Glomerular visceral epithelial cell (primary cell): Measurements from ENCODE around the gene TIMM44.
A peak's percentile ranks its signal among the peaks of the same experiment; 100 is the strongest.

Experiments
- DNase-seq: peaks from one replicate; pipeline ENCODE4 v3.0.0-alpha.2; 2016; ENCODE audit errors: extremely low spot score

TIMM44 gene

GRCh38 chr19:7914598-7915045 lies 28.8 kb downstream of the TIMM44 start, which contains the start of gene TGFBR3L:
TSS of gene TGFBR3L (plus strand) at chr19:7914830.
- DNase-seq = no peak

DNA sequence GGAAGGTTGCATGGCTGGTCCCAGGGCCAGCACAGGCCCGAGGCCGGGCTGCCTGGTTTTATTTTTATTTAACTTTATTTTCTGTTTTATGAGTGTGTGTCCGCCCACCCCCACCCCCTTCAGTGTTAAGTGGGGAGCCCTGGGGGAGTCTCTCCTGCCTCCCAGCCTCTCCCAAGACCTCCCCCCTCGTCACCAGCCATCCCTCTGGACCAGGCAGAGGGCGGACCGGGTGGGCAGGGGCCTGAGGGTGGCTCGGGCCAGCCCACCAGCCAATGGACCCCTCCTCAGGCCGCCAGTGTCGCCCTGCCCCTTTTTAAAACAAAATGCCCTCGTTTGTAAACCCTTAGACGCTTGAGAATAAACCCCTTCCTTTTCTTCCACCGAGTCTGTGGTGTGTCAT lies 29.4 kb downstream of the TIMM44 start:
- DNase-seq = no peak

DNA sequence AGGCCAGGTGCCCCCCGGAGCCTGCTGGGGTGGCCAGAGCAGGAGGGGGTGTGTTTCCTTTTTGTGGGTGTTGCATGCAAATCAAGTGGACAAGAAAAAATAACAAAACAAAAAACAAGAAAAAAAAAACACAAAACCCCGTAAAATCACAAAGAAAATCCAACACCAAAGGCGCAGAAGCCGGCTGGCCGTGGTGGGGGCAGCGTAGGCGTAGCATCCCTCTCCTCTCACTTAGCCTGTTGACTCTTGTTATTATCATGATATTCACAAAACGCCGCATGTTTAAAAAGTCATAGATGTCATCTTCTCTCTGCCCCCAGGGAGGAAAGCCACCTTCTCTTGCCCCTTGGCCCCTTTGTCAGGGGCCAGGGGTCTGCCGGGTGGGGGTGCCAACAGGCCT lies 29.8 kb downstream of the TIMM44 start:
- no peak for DNase-seq

- no peak for DNase-seq
These were observed 30.5 kb downstream of the TIMM44 start for GRCh38 chr19:7912697-7913564.

- no peak for DNase-seq
These were observed 31.2 kb downstream of the TIMM44 start for GRCh38 chr19:7912144-7912696.

GRCh38 chr19:7911508-7912143 lies 31.8 kb downstream of the TIMM44 start:
- no peak for DNase-seq

GRCh38 chr19:7910321-7911161 lies 32.9 kb downstream of the TIMM44 start:
- no peak for DNase-seq

- no peak for DNase-seq
These were observed 33.9 kb downstream of the TIMM44 start for GRCh38 chr19:7909471-7910067.

DNA sequence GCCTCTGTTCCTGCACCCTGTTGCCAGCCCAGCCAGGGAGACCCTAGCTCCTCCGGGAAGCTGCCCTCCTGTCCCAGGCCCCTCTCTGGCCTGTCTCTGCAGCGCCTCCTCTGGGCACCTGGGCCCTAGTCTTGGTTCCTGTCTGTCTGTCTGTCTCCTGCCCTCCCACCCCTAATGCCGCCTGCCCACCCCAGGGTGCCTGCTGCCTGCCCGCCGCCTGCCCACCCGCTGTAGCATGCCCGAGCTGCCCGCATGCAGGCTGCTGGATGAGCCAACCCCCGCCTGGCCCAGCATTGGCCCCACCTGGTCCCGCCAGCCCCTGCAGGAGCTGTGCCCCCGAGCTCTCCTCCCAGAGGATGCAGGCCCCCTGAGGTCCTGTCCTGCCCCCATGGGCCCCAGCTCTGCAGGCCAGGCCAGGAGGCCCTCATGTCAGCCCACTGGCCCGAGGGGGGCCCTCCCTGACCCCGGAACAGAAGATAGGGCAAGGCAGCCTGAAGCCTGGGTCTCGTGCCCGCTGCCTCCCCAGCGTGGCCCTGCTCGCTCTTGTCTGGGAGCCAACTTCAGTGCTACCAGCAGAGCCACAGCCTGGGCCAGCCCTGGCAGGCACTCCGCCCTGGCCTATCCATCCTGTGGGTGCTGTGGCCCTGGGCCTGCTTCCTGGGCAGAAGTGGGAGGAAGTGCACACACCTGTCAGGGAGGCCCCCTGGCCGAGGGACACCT lies 34.6 kb downstream of the TIMM44 start:
- DNase-seq = no peak

DNA sequence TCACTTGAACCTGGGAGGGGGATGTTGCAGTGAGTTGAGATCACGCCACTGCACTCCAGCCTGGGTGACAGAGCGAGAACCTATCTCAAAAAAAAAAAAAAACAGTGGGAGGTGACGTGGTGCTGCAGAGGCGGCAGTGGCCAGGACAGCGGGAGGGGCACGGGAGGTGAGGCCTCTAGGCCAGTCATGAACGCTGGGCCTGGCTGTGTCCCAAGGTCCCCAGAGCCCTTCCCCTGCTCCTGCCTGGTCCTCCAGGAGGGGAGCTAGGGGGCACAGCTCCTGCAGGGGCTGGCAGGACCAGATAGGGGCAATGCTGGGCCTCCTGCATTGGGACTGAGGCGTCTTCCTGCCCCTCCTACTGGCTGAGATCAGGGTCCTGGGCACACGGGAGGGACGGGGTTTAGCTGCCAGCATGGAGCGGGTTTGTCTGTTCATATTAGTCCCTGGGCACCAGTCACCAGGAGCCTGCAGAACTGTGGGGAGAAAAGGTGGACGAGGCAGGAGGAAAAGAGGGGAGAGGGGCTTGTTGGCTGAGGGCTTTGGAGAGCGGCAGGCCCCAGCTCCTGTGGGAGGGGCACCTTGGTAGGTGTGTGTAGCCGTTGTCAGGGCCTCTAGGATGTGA lies 35.3 kb downstream of the TIMM44 start:
- no peak for DNase-seq

- DNase-seq = no peak
These were observed 35.9 kb downstream of the TIMM44 start for GRCh38 chr19:7907544-7907943.

DNA sequence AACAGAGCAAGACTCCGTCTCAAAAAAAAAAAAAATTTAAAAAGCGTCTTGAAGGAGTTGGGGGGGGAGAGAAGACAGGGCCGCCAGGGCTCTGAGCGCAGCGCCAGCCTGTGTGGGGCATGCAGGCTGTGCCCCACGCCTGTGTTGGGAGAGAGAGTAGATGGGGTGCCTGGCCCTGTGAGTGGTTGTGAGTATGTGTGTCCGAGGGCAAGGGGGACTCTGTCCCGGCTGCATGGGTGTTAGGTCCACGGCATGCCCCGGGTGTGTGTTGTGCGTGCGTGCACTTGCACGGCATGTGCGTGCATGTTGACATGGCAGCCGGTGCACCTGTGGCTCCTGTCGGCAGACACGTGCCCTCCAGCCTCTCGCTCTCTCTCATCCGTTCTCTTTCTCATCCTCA lies 36.3 kb downstream of the TIMM44 start:
- no peak for DNase-seq

- no peak for DNase-seq
These were observed 37.6 kb downstream of the TIMM44 start for GRCh38 chr19:7905859-7906258.

GRCh38 chr19:7905268-7905667 lies 38.2 kb downstream of the TIMM44 start:
- no peak for DNase-seq

DNA sequence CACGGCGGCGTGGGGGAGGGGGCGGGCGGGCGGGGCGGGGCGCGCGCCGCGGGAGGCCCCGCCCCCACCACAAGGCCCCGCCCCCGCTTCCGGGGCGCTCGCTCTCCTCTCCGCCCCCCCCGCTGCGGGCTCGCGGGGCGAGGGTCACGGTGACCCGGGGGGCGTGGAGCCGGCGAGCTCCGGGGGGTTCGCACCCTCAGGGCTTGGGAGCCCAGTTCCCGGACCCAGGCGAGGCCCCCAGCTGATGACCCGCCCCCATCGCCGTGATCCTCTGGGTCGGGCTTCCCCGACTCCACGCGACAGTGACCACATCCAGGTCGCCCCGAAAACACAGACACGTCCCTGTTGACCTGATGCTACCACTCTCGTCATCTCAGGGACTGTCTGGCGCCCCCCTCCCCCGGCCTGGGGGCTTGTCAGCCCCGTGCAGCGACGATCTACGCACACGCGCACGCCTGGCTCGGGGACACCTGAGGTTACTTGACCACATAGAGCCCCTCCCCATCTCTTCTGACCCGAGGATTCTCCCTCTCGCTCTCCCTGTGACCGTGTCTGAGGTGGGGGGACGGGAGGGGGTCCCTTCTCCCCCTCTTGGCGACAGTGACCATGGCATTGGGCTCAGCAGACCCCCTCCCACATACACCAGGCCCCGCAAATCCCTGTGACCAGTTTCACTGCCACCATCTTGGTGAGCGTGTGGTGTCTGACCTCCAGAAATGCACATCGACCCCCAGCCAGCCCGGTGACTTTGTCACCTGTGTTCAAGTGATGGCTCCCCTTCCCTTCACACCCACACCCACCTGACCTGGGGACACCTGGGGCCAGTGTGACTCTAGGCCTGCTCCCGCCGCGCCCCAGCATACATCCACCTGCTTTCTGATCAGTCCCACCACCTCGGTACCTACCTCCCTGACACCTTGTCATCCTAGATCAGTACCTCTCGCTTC lies 39.1 kb downstream of the TIMM44 start:
- no peak for DNase-seq

DNA sequence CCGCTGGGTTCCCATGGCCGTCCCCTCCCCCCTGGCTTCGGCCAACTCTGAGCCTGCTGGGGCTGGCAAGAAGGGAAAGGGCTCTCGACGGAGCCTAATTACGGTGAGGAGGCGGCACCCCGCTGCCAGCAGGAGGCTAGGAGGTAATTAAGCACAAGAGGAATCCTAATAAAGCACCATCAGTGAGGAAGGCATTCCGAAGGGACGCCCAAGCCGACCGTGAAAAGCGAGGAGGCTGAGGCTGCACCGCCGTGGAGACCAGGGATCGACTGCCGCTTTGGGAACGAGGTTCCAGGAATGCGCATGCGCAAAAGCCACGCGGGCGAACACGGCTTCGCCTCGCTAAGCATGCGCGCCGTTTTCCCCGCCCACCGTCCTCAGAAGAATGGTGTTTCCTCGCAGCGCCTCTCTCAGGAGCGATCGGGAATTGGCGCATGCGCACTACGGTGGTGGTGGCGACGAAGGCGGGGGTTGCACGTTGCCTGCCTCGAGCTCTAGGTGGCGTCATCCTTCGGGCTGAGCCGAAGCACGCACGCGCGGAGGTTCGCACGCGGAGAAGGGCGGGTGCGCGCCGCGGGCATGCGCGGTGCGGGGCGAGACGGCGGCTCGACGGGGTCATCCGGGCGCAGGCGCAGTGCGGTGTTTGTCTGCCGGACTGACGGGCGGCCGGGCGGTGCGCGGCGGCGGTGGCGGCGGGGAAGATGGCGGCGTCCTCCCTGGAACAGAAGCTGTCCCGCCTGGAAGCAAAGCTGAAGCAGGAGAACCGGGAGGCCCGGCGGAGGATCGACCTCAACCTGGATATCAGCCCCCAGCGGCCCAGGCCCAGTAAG lies 40.0 kb downstream of the TIMM44 start, which contains the start of gene MAP2K7:
TSS of gene MAP2K7 (plus strand) at position 634 of the 830 bp plus-strand sequence. CDS start at position 702, 68 bp downstream.
- DNase-seq = peak; percentile 100

DNA sequence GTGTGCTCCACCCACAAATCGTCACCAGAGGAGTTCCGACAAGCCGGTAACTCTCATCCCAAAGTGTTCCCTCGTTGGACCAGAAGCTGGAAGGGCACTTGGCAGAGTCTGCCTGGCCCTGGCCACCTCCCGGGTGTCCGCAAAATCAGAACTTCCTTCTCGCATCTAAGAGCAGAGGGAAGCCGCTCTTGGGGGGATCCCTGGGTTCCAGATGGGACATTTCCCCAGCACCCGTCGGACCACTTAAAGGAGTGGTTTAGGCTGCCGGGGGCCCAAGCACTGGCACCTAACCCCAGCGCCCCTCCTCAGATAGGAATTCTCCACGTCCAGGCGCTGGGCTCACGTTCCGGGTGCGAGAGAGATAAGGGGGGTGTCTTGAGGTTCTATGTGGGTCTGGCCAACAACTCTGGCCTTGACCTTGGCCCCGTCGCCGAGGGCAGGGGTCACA lies 40.6 kb downstream of the TIMM44 start:
- DNase-seq = no peak

- no peak for DNase-seq
These were observed 42.1 kb downstream of the TIMM44 start for GRCh38 chr19:7901337-7901736.
